ENCODE measurements around the gene OGA.

Gene OGA

GRCh38 chr10:101828766-101829551 lies 10.7 kb upstream of the OGA start:
- POLR2A ChIA-PET, result no interaction called here
- CTCF ChIA-PET, result interaction anchor here (1.0 to 2.7 kb wide), 5 partner anchors 10 to 244 kb away, joined by 3 to 12 read pairs (median 7); no protein-coding TSS in a partner anchor
- TF ChIP-seq CTCF (IDR thresholded peaks at IDR 0.05; ENCODE audit: insufficient read depth, low read length, missing control alignments), result no peak
- no peak for DNase-seq (ENCODE audit: low read depth, low spot score)
- no peak overlapping the region for H3K4me3 ChIP-seq (ENCODE audit: low read depth, low read length)

- POLR2A ChIA-PET, result interaction anchor here (1.4 kb wide), 1 partner anchor 10 kb away, joined by 6 read pairs; the partner anchor contains the start of gene OGA
- no peak for DNase-seq (ENCODE audit: low read depth, low spot score)
- CTCF ChIA-PET, result interaction anchor here (1.0 to 4.2 kb wide), 6 partner anchors 9 to 245 kb away, joined by 3 to 30 read pairs (median 9); no protein-coding TSS in a partner anchor
- TF ChIP-seq CTCF (IDR thresholded peaks at IDR 0.05; ENCODE audit: insufficient read depth, low read length, missing control alignments), result no peak
- H3K4me3 ChIP-seq (ENCODE audit: low read depth, low read length), result no peak overlapping the region
Observed at GRCh38 chr10:101827919-101828600, 9.8 kb upstream of the OGA start.

DNA sequence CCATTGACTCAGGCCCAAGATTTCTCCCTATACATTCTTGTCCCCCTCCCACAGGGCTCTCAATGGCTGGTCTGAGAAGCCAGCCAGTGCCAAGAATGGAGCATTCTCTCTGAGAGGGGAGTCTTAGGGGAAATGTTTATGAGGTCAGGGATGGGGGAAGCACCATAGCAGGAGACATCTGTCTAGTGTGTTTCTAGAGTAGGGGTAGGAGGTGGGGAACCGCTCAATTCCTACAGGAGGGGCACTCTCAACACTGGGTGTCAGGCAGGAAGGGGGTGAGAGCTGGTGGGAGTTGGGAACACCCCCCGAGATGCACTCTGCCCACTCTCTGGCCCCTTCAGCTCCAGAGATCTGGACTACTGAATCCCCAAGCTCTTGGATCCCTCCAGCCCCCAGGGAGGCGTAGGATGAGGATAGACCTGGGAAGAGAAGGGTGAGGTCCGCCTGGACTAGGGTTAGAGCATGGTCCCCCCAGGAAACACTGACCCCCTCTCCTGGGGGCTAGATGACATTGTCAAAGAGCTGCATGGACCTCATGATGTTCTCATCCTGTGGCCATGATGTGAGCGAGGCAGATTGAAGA lies 8.7 kb upstream of the OGA start:
- CTCF ChIA-PET, result interaction anchor here (1.7 to 4.2 kb wide), 5 partner anchors 10 to 246 kb away, joined by 5 to 30 read pairs (median 11); no protein-coding TSS in a partner anchor
- POLR2A ChIA-PET, result interaction anchor here (1.4 kb wide), 1 partner anchor 9 kb away, joined by 6 read pairs; the partner anchor contains the start of gene OGA
- no peak for DNase-seq (ENCODE audit: low read depth, low spot score)
- TF ChIP-seq CTCF (IDR thresholded peaks at IDR 0.05; ENCODE audit: insufficient read depth, low read length, missing control alignments), result no peak
- no peak overlapping the region for H3K4me3 ChIP-seq (ENCODE audit: low read depth, low read length)

DNA sequence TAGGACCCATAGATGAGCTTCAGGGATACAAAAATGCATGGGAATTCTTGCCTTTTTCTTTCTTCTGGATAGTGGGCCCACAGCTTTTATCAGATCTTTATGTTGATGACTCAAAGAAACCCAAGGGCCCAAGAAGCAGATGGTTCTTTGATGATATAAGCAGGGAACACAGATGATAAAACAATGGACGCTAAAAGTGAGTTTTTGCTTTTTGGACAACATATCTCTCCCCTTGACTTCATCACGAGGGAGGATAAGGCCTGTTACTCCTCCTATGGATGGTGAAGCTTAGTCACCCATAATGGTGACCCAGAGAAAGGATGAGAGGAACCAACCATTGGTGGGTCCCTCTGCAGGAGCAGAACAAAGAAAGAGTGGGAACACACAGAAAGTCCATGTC lies 6.5 kb upstream of the OGA start:
- DNase-seq (ENCODE audit: low read depth, low spot score), result no peak
- H3K4me3 ChIP-seq (ENCODE audit: low read depth, low read length), result no peak overlapping the region
- ChIA-PET POLR2A (no interaction called here), CTCF (interaction anchor here (1.7 to 4.2 kb wide), 2 partner anchors 12 to 16 kb away, joined by 5 to 30 read pairs; no protein-coding TSS in a partner anchor)
- TF ChIP-seq CTCF (IDR thresholded peaks at IDR 0.05; ENCODE audit: insufficient read depth, low read length, missing control alignments), result no peak

- ChIA-PET CTCF (interaction anchor here (0.6 to 2.4 kb wide), 9 partner anchors 9 to 67 kb away, joined by 3 to 12 read pairs (median 4); no protein-coding TSS in a partner anchor), POLR2A (interaction anchor here (0.8 to 1.3 kb wide), 6 partner anchors 12 to 244 kb away, joined by 3 to 7 read pairs (median 3); partner anchors contain the start of gene NPM3)
- peak overlapping the region; percentile 48 for H3K4me3 ChIP-seq (ENCODE audit: low read depth, low read length)
- no peak for TF ChIP-seq CTCF (IDR thresholded peaks at IDR 0.05; ENCODE audit: insufficient read depth, low read length, missing control alignments)
- no peak for DNase-seq (ENCODE audit: low read depth, low spot score)
Observed at GRCh38 chr10:101818872-101819633, 809 bp upstream of the OGA start.
